Measurements from ENCODE around the gene ELOVL5. TPM values are rescaled to one million over a fixed set of nuclear protein-coding genes. Genes with fewer than 3 reads are reported as not detected.

ELOVL5 gene
- total RNA-seq, 1 experiment from 2014 or later: 218 TPM

- no peak overlapping the region for H3K4me3 ChIP-seq (ENCODE audit: low read depth in 2 of 2, low read length in 2 of 2)
- ATAC-seq (no peak), DNase-seq (ENCODE audit: low read depth, low spot score) (no peak)
- peaks cover 24% of the 10 kb centered on the region for H3K36me3 ChIP-seq (ENCODE audit: control insufficient read depth, insufficient read depth, low read length)
- peaks cover 6% of the 10 kb centered on the region; the same call in 1 of the 2 replicates for H3K4me1 ChIP-seq (ENCODE audit: control insufficient read depth, insufficient read depth, low read length)
- in situ Hi-C loops (cut with HindIII; ENCODE audit: low pct_unique_long_range_greater_than_20kb, low sequenced_read_pairs) (no loop called here), intact Hi-C loops (cut with micrococcal nuclease; ENCODE audit: unreplicated experiment) (loop anchor here (10.0 kb wide), 1 partner anchor 116 kb away; no protein-coding TSS in a partner anchor)
- no peaks in the 10 kb centered on the region for H3K9me3 ChIP-seq (ENCODE audit: control insufficient read depth, insufficient read depth, low read depth, low read length)
- no peaks in the 10 kb centered on the region for H3K27me3 ChIP-seq (ENCODE audit: control insufficient read depth, insufficient read depth, low read length)
- no TSS peak for BruUV-seq (replicated peaks)
- ChIA-PET POLR2A (no interaction called here), CTCF (interaction anchor here (0.7 kb wide), 1 partner anchor 36 kb away, joined by 3 read pairs; no protein-coding TSS in a partner anchor)
- TF ChIP-seq CTCF (IDR thresholded peaks at IDR 0.05) (peak; percentile 17; the same call in 1 of the 2 replicates), POLR2AphosphoS5 (IDR thresholded peaks at IDR 0.05; ENCODE audit: low read depth, low read length) (no peak)
- 0 out of 2 replicates have a peak overlapping the region, but pooled peaks have one; percentile 9 for H3K27ac ChIP-seq (ENCODE audit: low read length)
Observed at GRCh38 chr6:53290537-53291510, 57.9 kb downstream of the ELOVL5 start.

GRCh38 chr6:53287336-53288225 lies 61.2 kb downstream of the ELOVL5 start:
- no peak for DNase-seq (ENCODE audit: low read depth, low spot score)
- ChIA-PET CTCF (no interaction called here), POLR2A (no interaction called here)
- H3K4me3 ChIP-seq (ENCODE audit: low read depth in 2 of 2, low read length in 2 of 2): no peak overlapping the region
- no TSS peak for BruUV-seq (replicated peaks)
- 0 out of 2 replicates have a peak overlapping the region, but pooled peaks have one; percentile 31 for H3K27ac ChIP-seq (ENCODE audit: low read length)
- intact Hi-C loops (cut with micrococcal nuclease; ENCODE audit: unreplicated experiment): no loop called here
- H3K36me3 ChIP-seq (ENCODE audit: control insufficient read depth, insufficient read depth, low read length): peaks cover 28% of the 10 kb centered on the region
- H3K4me1 ChIP-seq (ENCODE audit: control insufficient read depth, insufficient read depth, low read length): peaks cover 9% of the 10 kb centered on the region; the same call in 1 of the 2 replicates
- in situ Hi-C loops (cut with HindIII; ENCODE audit: low pct_unique_long_range_greater_than_20kb, low sequenced_read_pairs): no loop called here
- no peak for TF ChIP-seq REST (IDR thresholded peaks at IDR 0.05; ENCODE audit: insufficient read depth in 1 of 2, low read depth in 2 of 2, low read length in 1 of 2)
- no peak for TF ChIP-seq SIN3A (IDR thresholded peaks at IDR 0.05; ENCODE audit: borderline replicate concordance, insufficient read depth, low read depth, low read length)
- TF ChIP-seq TCF7L2 (IDR thresholded peaks at IDR 0.05; ENCODE audit: low read depth, low read length): no peak
- no peak for TF ChIP-seq CTCF (IDR thresholded peaks at IDR 0.05)
- TF ChIP-seq POLR2AphosphoS5 (IDR thresholded peaks at IDR 0.05; ENCODE audit: low read depth, low read length): no peak
- H3K27me3 ChIP-seq (ENCODE audit: control insufficient read depth, insufficient read depth, low read length): no peaks in the 10 kb centered on the region
- ATAC-seq: peak; percentile 53
- H3K9me3 ChIP-seq (ENCODE audit: control insufficient read depth, insufficient read depth, low read depth, low read length): no peaks in the 10 kb centered on the region
